Liver (tissue), 9 donors: Measurements from ENCODE around the gene CCDC30. TPM values are rescaled to one million over a fixed set of nuclear protein-coding genes. Genes with fewer than 3 reads are reported as not detected.

ENCODE experiments used
- DNase-seq: peaks from one replicate; pipeline ENCODE4 v3.0.0-alpha.2; 2017; ENCODE audit warnings: low spot score
- H3K27ac ChIP-seq, 2 donors: one replicate each; pipeline ENCODE4 v1.7.0; 2013; ENCODE audit warnings: inconsistent platforms in 2 of 2, low read length in 2 of 2, control low read depth in 1 of 2, low read depth in 1 of 2, mild to moderate bottlenecking in 1 of 2
- H3K27me3 ChIP-seq, 4 donors: one replicate each; pipeline versions ENCODE4 v1.6.1 to v1.7.0; 2013; ENCODE audit warnings: low read length in 3 of 4, inconsistent platforms in 1 of 4, mild to moderate bottlenecking in 1 of 4, moderate library complexity in 1 of 4; ENCODE audit not compliant: control insufficient read depth in 4 of 4, insufficient read depth in 4 of 4
- H3K36me3 ChIP-seq, 4 donors: one replicate each; pipeline versions ENCODE4 v1.6.1 to v1.7.0; 2013; ENCODE audit warnings: low read length in 3 of 4, mild to moderate bottlenecking in 3 of 4, low read depth in 1 of 4, moderate library complexity in 1 of 4; ENCODE audit not compliant: control insufficient read depth in 4 of 4, insufficient read depth in 3 of 4
- H3K4me1 ChIP-seq, 4 donors: one replicate each; pipeline versions ENCODE4 v1.6.1 to v1.7.0; 2013; ENCODE audit warnings: low read length in 3 of 4, mild to moderate bottlenecking in 3 of 4, moderate library complexity in 1 of 4; ENCODE audit not compliant: control insufficient read depth in 4 of 4, insufficient read depth in 4 of 4
- H3K4me3 ChIP-seq, 3 donors: one replicate each; pipeline versions ENCODE4 v1.6.1 to v1.7.0; 2013; ENCODE audit warnings: low read length in 3 of 3, control low read depth in 1 of 3, low read depth in 1 of 3, mild to moderate bottlenecking in 1 of 3
- H3K9ac ChIP-seq, 2 donors: one replicate each; pipeline ENCODE4 v1.7.0; 2013; ENCODE audit warnings: low read length in 2 of 2, mild to moderate bottlenecking in 2 of 2, moderate library complexity in 2 of 2, control low read depth in 1 of 2, low read depth in 1 of 2
- H3K9me3 ChIP-seq, 4 donors: one replicate each; pipeline versions ENCODE4 v1.6.1 to v1.7.0; 2013; ENCODE audit warnings: low read length in 3 of 4; ENCODE audit not compliant: control insufficient read depth in 4 of 4
- EGR1 ChIP-seq, 2 donors: IDR thresholded peaks; 2 replicates each; pipeline ENCODE4 v1.6.1; 2016 to 2018; ENCODE audit warnings: antibody characterized with exemption in 2 of 2, low read depth in 2 of 2
- FOXA1 ChIP-seq: IDR thresholded peaks from 2 replicates; pipeline ENCODE4 v1.6.1; 2016; ENCODE audit warnings: antibody characterized with exemption
- FOXA2 ChIP-seq: IDR thresholded peaks from 2 replicates; pipeline ENCODE4 v1.6.1; 2016; ENCODE audit warnings: antibody characterized with exemption
- HNF4A ChIP-seq, 2 donors: conservative IDR thresholded peaks; 2 replicates each; pipeline ENCODE4 v1.6.1; 2016; ENCODE audit warnings: antibody characterized with exemption in 2 of 2, mild to moderate bottlenecking in 2 of 2
- HNF4G ChIP-seq: IDR thresholded peaks from 2 replicates; pipeline ENCODE4 v1.6.1; 2016; ENCODE audit warnings: antibody characterized with exemption
- JUND ChIP-seq, 2 donors: IDR thresholded peaks; 2 replicates each; pipeline ENCODE4 v1.6.1; 2016; ENCODE audit warnings: antibody characterized with exemption in 2 of 2
- NR2F2 ChIP-seq: IDR thresholded peaks from 2 replicates; pipeline ENCODE4 v1.6.1; 2016; ENCODE audit warnings: antibody characterized with exemption
- RAD21 ChIP-seq, 2 donors: IDR thresholded peaks; 2 replicates each; pipeline ENCODE4 v1.6.1; 2016; ENCODE audit warnings: antibody characterized with exemption in 2 of 2, mild to moderate bottlenecking in 2 of 2
- RXRA ChIP-seq, 2 donors: IDR thresholded peaks; 2 replicates each; pipeline ENCODE4 v1.6.1; 2017 to 2018; ENCODE audit warnings: antibody characterized with exemption in 2 of 2, mild to moderate bottlenecking in 1 of 2
- SP1 ChIP-seq: IDR thresholded peaks from 2 replicates; pipeline ENCODE4 v1.6.1; 2018; ENCODE audit warnings: antibody characterized with exemption, mild to moderate bottlenecking
- TAF1 ChIP-seq: conservative IDR thresholded peaks from 2 replicates; pipeline ENCODE4 v1.6.1; 2016; ENCODE audit warnings: antibody characterized with exemption, mild to moderate bottlenecking
- WGBS: extraction: QIAGEN DNeasy Blood & Tissue Kit; methylation state at CpG from one replicate; pipeline ENCODE4 v1.1.7; 2013; 5-methylcytosine and 5-hydroxymethylcytosine counted together
- polyA plus RNA-seq, 2 donors: library from polyadenylated mRNA; stranded (reverse) in 1 of 2; unstranded in 1 of 2; fragments of 200-250 nt in 1 of 2; fragments of >200 nt in 1 of 2; fragmentation: Nextera tagmentation in 1 of 2; extraction: Ambion mirVana in 1 of 2; gene quantifications; one replicate each; pipeline versions ENCODE4 v1.2.1 to v1.2.3, GENCODE V29; 2013 to 2015
- total RNA-seq, 2 donors: library from RNA; depleted of rRNA; stranded (reverse); fragments of >200 nt; gene quantifications; one replicate each; pipeline ENCODE4 v1.2.3, GENCODE V29; 2014
- TF ChIP-seq, protein P1 (sequence below): IDR thresholded peaks from 2 replicates; pipeline ENCODE4 v1.6.1; 2016; ENCODE audit warnings: antibody characterized with exemption, mild to moderate bottlenecking
- TF ChIP-seq, protein P2 (sequence below): IDR thresholded peaks from 2 replicates; pipeline ENCODE4 v1.6.1; 2016; ENCODE audit warnings: antibody characterized with exemption
- TF ChIP-seq, protein P3 (sequence below): fragments of 150-350 bp; IDR thresholded peaks from 2 replicates; pipeline ENCODE4 v1.5.1; 2017; ENCODE audit warnings: improper control_type of control experiment, low read depth, low read length; ENCODE audit not compliant: missing input control
- TF ChIP-seq, protein P4 (sequence below): IDR thresholded peaks from 2 replicates; pipeline ENCODE4 v1.6.1; 2016; ENCODE audit warnings: antibody characterized with exemption
- TF ChIP-seq, protein P5 (sequence below): IDR thresholded peaks from 2 replicates; pipeline ENCODE4 v1.6.1; 2016; ENCODE audit warnings: antibody characterized with exemption
- donor health status: healthy.
- donor health status: healthy.
- donor health status: healthy.
- donor health status: healthy.
- donor health status: healthy.

CCDC30 gene
- total and polyA plus RNA-seq, 4 donors = 0.07 to 2.0 (median 1.3) TPM

DNA sequence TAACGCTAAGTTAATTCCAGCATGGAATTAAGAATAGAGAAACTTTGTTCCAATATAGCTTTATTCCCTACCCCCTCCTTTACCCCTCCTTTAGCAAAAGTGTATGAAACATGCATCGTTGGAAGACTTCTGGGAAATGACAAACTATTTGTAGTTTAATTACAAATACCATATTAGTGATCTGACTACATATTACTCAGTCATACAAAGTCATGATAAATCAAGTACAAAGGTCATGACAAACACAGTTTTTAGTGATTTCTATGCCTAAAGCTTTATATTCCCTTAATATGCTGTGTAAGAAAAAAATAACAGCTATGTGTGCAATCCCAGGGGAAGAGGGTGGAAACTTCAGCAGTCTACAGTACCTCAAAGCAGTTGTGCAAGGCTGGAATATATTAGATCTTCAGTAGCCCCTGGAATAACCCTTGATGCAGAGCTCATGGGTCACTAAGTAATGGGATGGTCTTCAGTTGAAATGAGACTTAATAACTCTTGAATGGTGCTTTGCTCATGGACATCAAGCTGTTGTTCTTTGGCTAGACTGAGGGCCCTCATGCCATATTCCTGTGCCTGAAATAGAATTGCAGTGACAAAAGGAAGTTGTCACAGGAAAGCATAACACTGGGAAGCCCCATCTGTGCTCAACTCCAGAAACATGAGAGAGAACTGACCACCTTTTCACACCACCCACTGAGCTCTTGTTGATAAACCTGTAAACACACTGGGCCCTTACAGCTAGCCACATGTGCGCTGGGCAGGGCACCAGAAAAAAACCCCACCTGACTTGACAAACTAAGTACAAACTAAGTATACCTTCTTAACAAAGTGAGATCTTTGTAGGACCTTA is 32.6 kb upstream of the CCDC30 start (continued):
- TF ChIP-seq, protein P1, sequence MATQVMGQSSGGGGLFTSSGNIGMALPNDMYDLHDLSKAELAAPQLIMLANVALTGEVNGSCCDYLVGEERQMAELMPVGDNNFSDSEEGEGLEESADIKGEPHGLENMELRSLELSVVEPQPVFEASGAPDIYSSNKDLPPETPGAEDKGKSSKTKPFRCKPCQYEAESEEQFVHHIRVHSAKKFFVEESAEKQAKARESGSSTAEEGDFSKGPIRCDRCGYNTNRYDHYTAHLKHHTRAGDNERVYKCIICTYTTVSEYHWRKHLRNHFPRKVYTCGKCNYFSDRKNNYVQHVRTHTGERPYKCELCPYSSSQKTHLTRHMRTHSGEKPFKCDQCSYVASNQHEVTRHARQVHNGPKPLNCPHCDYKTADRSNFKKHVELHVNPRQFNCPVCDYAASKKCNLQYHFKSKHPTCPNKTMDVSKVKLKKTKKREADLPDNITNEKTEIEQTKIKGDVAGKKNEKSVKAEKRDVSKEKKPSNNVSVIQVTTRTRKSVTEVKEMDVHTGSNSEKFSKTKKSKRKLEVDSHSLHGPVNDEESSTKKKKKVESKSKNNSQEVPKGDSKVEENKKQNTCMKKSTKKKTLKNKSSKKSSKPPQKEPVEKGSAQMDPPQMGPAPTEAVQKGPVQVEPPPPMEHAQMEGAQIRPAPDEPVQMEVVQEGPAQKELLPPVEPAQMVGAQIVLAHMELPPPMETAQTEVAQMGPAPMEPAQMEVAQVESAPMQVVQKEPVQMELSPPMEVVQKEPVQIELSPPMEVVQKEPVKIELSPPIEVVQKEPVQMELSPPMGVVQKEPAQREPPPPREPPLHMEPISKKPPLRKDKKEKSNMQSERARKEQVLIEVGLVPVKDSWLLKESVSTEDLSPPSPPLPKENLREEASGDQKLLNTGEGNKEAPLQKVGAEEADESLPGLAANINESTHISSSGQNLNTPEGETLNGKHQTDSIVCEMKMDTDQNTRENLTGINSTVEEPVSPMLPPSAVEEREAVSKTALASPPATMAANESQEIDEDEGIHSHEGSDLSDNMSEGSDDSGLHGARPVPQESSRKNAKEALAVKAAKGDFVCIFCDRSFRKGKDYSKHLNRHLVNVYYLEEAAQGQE = no peak

DNA sequence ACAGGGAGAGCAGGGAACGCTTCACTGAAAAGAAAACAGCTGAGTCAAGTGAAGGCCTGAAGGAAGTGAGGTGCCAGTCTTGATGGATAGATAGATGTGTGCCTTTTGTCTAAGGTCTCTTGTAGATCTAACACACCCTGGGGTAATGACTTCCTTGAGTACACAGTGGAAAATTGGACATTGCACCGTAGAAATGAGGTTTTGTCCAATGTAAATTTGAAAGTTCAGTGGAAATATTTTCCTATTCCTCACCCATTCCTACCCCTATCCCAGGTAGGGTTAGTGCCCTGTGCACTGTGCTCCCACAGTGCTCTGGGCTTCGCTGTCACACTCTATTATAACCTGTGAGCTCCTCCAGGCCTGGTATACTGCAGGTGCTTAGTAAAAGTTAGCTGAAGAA is 31.6 kb upstream of the CCDC30 start:
- H3K9me3 ChIP-seq = no peaks in the 10 kb centered on the region
- no peak overlapping the region for H3K9ac ChIP-seq
- WGBS = 34% methylated on average over 3 of the region's 3 CpGs
- no peak for DNase-seq
- TF ChIP-seq FOXA1 (no peak), EGR1 (IDR thresholded peaks at IDR 0.05; ENCODE audit: low read depth in 2 of 2) (peak in 1 of 2 donors; percentile 56), RXRA (IDR thresholded peaks at IDR 0.05) (peak; percentile 77 to 80), HNF4A (conservative IDR thresholded peaks at IDR 0.05) (peak; percentile 79 to 83), HNF4G (peak; percentile 63), SP1 (peak; percentile 78), NR2F2 (no peak), TAF1 (no peak), RAD21 (IDR thresholded peaks at IDR 0.05) (peak; percentile 18 to 23), JUND (IDR thresholded peaks at IDR 0.05) (peak; percentile 23 to 41), FOXA2 (peak; percentile 54)
- TF ChIP-seq, protein P1 = peak; percentile 17
- TF ChIP-seq, protein P2, sequence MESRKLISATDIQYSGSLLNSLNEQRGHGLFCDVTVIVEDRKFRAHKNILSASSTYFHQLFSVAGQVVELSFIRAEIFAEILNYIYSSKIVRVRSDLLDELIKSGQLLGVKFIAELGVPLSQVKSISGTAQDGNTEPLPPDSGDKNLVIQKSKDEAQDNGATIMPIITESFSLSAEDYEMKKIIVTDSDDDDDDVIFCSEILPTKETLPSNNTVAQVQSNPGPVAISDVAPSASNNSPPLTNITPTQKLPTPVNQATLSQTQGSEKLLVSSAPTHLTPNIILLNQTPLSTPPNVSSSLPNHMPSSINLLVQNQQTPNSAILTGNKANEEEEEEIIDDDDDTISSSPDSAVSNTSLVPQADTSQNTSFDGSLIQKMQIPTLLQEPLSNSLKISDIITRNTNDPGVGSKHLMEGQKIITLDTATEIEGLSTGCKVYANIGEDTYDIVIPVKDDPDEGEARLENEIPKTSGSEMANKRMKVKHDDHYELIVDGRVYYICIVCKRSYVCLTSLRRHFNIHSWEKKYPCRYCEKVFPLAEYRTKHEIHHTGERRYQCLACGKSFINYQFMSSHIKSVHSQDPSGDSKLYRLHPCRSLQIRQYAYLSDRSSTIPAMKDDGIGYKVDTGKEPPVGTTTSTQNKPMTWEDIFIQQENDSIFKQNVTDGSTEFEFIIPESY = no peak
- TF ChIP-seq, protein P3, sequence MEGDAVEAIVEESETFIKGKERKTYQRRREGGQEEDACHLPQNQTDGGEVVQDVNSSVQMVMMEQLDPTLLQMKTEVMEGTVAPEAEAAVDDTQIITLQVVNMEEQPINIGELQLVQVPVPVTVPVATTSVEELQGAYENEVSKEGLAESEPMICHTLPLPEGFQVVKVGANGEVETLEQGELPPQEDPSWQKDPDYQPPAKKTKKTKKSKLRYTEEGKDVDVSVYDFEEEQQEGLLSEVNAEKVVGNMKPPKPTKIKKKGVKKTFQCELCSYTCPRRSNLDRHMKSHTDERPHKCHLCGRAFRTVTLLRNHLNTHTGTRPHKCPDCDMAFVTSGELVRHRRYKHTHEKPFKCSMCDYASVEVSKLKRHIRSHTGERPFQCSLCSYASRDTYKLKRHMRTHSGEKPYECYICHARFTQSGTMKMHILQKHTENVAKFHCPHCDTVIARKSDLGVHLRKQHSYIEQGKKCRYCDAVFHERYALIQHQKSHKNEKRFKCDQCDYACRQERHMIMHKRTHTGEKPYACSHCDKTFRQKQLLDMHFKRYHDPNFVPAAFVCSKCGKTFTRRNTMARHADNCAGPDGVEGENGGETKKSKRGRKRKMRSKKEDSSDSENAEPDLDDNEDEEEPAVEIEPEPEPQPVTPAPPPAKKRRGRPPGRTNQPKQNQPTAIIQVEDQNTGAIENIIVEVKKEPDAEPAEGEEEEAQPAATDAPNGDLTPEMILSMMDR = no peak
- TF ChIP-seq, protein P4, sequence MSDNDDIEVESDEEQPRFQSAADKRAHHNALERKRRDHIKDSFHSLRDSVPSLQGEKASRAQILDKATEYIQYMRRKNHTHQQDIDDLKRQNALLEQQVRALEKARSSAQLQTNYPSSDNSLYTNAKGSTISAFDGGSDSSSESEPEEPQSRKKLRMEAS = peak; percentile 28
- TF ChIP-seq, protein P5, sequence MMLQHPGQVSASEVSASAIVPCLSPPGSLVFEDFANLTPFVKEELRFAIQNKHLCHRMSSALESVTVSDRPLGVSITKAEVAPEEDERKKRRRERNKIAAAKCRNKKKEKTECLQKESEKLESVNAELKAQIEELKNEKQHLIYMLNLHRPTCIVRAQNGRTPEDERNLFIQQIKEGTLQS = no peak
- H3K4me3 ChIP-seq = no peak overlapping the region
- no peak overlapping the region for H3K27ac ChIP-seq
- peaks cover 0 to 4% (median 3%) of the 10 kb centered on the region in 4 donors for H3K36me3 ChIP-seq
- no peaks in the 10 kb centered on the region for H3K27me3 ChIP-seq
- peaks cover 0 to 17% (median 16%) of the 10 kb centered on the region in 4 donors for H3K4me1 ChIP-seq
